VCaP (cell line): ENCODE data around the gene ANKRD66.

Experiments used
- H3K27ac ChIP-seq: fragments of 450-650 bp; 2 replicates; pipeline ENCODE4 v1.5.1; 2017
- CTCF ChIP-seq: fragments of 450-650 bp; conservative IDR thresholded peaks from 2 replicates; pipeline ENCODE4 v1.5.1; 2017; ENCODE audit warnings: mild to moderate bottlenecking, moderate library complexity

ANKRD66 gene

GRCh38 chr6:46729787-46730326, 16.9 kb upstream of the ANKRD66 start:
- TF ChIP-seq CTCF, result no peak
- no peak overlapping the region for H3K27ac ChIP-seq

- no peak overlapping the region for H3K27ac ChIP-seq
- no peak for TF ChIP-seq CTCF
Observed at GRCh38 chr6:46730921-46731461, 15.7 kb upstream of the ANKRD66 start.

GRCh38 chr6:46733341-46733801, 13.4 kb upstream of the ANKRD66 start:
- no peak for TF ChIP-seq CTCF
- H3K27ac ChIP-seq, result peak overlapping the region; percentile 90

- H3K27ac ChIP-seq, result peak within 1 kb of the TSS; percentile 90
- 0 out of 2 replicates have a peak, but pooled peaks have one; percentile 9 for TF ChIP-seq CTCF
Observed at GRCh38 chr6:46734867-46735719, 11.6 kb upstream of the ANKRD66 start, which contains the start of gene PLA2G7. PLA2G7 (minus strand) TSS chr6:46735375; CDS start chr6:46722891, 12,484 bp downstream.

- peak overlapping the region; percentile 90 for H3K27ac ChIP-seq
- TF ChIP-seq CTCF, result no peak
Observed at GRCh38 chr6:46735720-46736031, 11.1 kb upstream of the ANKRD66 start.

- H3K27ac ChIP-seq, result 0 out of 2 replicates have a peak overlapping the region, but pooled peaks have one; percentile 90
- TF ChIP-seq CTCF, result no peak
Observed at GRCh38 chr6:46736906-46737305, 9.8 kb upstream of the ANKRD66 start.

- H3K27ac ChIP-seq, result no peak overlapping the region
- no peak for TF ChIP-seq CTCF
Observed at GRCh38 chr6:46741482-46741881, 5.3 kb upstream of the ANKRD66 start.
